ENCODE results near the gene NME3.

DNA sequence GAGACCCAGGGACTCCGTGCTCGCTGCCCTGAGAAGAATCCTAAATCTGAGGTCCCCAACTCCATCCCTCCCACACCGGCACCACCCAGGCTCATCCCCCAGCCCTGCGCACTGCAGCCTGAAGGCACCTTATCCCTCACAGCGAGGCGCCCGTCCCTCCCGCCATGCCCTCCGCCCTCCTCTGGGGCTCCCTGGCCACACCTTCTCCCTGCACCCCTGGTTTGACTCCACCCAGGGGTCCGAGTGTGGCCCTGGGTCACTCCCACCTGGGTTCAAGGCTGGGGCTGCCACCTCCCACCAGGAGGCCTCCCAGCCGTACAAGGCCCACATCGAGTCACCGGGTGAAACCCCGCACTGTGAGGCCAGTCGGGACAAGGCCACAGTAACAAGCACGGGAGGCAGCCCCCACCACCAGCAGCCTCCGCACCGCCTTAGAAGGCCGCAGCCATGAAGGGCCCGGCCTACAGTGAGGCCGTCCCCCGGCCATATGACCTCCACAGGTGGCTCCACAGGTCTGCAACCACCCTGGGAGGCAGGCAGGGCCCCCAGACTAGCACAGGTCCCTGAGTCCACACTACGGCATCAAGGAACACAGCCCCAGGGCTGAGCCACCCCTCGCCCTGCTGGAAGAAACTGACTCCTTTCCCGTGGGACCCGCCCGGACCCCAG, 47.0 kb upstream of the NME3 start:
- no peak for TF ChIP-seq GABPA (tag; conservative IDR thresholded peaks at IDR 0.05; ENCODE audit: low read depth)
- TF ChIP-seq, protein P1, sequence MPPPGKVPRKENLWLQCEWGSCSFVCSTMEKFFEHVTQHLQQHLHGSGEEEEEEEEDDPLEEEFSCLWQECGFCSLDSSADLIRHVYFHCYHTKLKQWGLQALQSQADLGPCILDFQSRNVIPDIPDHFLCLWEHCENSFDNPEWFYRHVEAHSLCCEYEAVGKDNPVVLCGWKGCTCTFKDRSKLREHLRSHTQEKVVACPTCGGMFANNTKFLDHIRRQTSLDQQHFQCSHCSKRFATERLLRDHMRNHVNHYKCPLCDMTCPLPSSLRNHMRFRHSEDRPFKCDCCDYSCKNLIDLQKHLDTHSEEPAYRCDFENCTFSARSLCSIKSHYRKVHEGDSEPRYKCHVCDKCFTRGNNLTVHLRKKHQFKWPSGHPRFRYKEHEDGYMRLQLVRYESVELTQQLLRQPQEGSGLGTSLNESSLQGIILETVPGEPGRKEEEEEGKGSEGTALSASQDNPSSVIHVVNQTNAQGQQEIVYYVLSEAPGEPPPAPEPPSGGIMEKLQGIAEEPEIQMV (tag; conservative IDR thresholded peaks at IDR 0.05; ENCODE audit: low read depth) = no peak
- TF ChIP-seq ASH1L (IDR thresholded peaks at IDR 0.05; ENCODE audit: borderline replicate concordance, low read depth, partially characterized antibody) = no peak
- no peak for TF ChIP-seq SIN3A (IDR thresholded peaks at IDR 0.05; ENCODE audit: borderline replicate concordance in 2 of 2, control insufficient read depth in 1 of 2, low read depth in 2 of 2, low read length in 2 of 2)
- no peak for TF ChIP-seq GTF2A2 (tag; IDR thresholded peaks at IDR 0.05)
- TF ChIP-seq EZH2 (IDR thresholded peaks at IDR 0.05; ENCODE audit: borderline replicate concordance, low read depth, low read length) = no peak
- TF ChIP-seq SMARCB1 (IDR thresholded peaks at IDR 0.05; ENCODE audit: insufficient read length, low read depth) = no peak
- TF ChIP-seq, protein P2, sequence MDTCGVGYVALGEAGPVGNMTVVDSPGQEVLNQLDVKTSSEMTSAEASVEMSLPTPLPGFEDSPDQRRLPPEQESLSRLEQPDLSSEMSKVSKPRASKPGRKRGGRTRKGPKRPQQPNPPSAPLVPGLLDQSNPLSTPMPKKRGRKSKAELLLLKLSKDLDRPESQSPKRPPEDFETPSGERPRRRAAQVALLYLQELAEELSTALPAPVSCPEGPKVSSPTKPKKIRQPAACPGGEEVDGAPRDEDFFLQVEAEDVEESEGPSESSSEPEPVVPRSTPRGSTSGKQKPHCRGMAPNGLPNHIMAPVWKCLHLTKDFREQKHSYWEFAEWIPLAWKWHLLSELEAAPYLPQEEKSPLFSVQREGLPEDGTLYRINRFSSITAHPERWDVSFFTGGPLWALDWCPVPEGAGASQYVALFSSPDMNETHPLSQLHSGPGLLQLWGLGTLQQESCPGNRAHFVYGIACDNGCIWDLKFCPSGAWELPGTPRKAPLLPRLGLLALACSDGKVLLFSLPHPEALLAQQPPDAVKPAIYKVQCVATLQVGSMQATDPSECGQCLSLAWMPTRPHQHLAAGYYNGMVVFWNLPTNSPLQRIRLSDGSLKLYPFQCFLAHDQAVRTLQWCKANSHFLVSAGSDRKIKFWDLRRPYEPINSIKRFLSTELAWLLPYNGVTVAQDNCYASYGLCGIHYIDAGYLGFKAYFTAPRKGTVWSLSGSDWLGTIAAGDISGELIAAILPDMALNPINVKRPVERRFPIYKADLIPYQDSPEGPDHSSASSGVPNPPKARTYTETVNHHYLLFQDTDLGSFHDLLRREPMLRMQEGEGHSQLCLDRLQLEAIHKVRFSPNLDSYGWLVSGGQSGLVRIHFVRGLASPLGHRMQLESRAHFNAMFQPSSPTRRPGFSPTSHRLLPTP (IDR thresholded peaks at IDR 0.05; ENCODE audit: borderline replicate concordance, extremely low read depth, insufficient read length) = no peak
- TF ChIP-seq, protein P3, sequence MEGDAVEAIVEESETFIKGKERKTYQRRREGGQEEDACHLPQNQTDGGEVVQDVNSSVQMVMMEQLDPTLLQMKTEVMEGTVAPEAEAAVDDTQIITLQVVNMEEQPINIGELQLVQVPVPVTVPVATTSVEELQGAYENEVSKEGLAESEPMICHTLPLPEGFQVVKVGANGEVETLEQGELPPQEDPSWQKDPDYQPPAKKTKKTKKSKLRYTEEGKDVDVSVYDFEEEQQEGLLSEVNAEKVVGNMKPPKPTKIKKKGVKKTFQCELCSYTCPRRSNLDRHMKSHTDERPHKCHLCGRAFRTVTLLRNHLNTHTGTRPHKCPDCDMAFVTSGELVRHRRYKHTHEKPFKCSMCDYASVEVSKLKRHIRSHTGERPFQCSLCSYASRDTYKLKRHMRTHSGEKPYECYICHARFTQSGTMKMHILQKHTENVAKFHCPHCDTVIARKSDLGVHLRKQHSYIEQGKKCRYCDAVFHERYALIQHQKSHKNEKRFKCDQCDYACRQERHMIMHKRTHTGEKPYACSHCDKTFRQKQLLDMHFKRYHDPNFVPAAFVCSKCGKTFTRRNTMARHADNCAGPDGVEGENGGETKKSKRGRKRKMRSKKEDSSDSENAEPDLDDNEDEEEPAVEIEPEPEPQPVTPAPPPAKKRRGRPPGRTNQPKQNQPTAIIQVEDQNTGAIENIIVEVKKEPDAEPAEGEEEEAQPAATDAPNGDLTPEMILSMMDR (IDR thresholded peaks at IDR 0.05 in 2 of 3, conservative IDR thresholded peaks at IDR 0.05 in 1 of 3; ENCODE audit: insufficient read depth in 2 of 3, low read depth in 1 of 3, low read length in 3 of 3) = no peak
- TF ChIP-seq SPI1 (IDR thresholded peaks at IDR 0.05; ENCODE audit: borderline replicate concordance, low read depth, low read length) = no peak
- no peak for TF ChIP-seq TCF7 (IDR thresholded peaks at IDR 0.05; ENCODE audit: borderline replicate concordance)
- no peak for TF ChIP-seq TFE3 (CRISPR knock-in tag; IDR thresholded peaks at IDR 0.05)
- TF ChIP-seq CREBBP (IDR thresholded peaks at IDR 0.05; ENCODE audit: low read depth, low read length) = no peak
- TF ChIP-seq ZBTB7A (IDR thresholded peaks at IDR 0.05; ENCODE audit: borderline replicate concordance, control insufficient read depth, low read depth, low read length) = no peak
